HG03196 (cell line): ENCODE data around the gene MAPT.

ENCODE experiments used
- ATAC-seq: cut with Tn5 transposase; IDR thresholded peaks from one replicate; pipeline ENCODE4 v1.9.1; 2021; ENCODE audit not compliant: unreplicated experiment

Gene MAPT

GRCh38 chr17:45894022-45894784 is at the start of gene MAPT:
TSS of gene MAPT (plus strand) at chr17:45894554. CDS start at chr17:45962338, 67,784 bp downstream.
- peak; percentile 79 for ATAC-seq

DNA sequence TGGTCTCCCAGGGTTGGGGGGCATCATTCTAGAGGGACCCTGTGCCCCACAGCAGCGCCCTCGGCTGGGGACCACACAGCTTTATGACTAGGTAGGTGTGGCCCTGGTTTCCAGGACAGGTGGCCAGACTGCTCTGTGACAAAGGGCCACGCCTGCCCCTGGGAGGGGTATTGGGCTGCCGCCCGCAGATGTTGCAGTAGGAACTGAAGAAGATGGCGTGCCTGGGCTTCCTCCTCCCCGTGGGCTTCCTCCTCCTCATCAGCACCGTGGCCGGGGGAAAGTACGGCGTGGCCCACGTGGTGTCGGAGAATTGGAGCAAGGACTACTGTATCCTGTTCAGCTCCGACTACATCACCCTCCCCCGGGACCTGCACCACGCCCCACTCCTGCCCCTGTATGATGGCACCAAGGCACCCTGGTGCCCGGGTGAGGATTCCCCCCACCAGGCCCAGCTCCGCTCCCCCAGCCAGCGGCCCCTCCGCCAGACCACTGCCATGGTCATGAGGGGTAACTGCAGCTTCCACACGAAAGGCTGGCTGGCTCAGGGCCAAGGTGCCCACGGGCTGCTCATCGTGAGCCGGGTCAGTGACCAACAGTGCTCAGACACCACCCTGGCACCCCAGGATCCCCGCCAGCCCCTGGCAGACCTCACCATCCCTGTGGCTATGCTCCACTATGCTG is 49.5 kb upstream of the MAPT start, which contains the start of gene SPPL2C:
TSS of gene SPPL2C (plus strand) at position 187 of the 681 bp plus-strand sequence. CDS start at position 213, 26 bp downstream.
- no peak for ATAC-seq

GRCh38 chr17:45845376-45846185 is 48.8 kb upstream of the MAPT start:
- no peak for ATAC-seq

DNA sequence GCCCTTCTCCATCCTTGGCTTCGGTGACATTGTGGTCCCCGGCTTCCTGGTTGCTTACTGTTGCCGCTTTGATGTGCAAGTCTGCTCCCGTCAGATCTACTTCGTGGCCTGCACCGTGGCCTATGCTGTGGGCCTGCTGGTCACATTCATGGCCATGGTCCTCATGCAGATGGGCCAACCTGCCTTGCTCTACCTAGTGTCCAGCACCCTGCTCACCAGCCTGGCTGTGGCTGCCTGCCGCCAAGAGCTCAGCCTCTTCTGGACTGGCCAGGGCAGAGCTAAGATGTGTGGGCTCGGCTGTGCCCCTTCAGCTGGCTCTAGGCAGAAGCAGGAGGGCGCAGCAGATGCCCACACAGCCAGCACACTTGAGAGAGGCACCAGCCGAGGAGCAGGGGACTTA is 48.1 kb upstream of the MAPT start:
- ATAC-seq = no peak

GRCh38 chr17:45846646-45847045 is 47.7 kb upstream of the MAPT start:
- ATAC-seq = no peak

DNA sequence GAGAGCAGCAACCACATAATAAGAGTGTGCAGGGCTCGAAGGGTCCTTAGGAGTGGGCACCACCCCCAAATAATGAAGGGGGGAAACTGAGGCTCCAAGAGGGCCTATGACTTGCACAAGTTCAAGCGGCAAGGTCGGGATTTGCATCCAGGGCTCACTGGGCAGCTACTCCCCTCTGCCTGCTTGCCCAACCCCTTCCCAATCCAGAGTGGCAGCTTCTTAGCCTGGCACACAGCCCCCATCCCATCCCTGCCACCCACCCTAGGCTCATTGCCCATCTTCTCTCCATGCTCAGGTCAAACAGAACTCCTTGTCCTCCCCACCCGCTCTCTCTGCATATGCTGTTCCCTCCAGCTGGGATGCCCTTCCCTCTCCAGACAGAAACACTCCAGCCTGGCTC is 47.3 kb upstream of the MAPT start:
- ATAC-seq = no peak

GRCh38 chr17:45847747-45848146 is 46.6 kb upstream of the MAPT start:
- no peak for ATAC-seq

DNA sequence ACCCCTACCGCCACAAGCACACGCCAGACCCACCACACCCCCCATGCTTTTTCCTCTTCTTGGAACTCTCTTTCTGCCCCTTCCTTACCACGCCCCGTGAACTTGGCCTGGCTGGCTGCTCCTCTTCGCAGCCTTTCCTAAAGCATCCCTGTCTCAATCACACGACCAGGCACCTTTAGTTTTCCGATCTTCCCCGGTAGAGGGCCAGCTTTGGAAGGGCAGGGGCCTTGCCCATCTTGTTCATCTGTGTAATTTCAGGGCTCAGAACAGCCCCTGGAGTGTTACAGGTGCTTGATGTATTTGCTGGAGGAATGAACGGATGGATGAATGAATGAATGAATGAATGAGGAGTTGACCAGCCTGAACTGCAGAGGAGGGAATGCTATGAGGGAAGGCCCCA is 45.9 kb upstream of the MAPT start:
- no peak for ATAC-seq

- ATAC-seq = no peak
Observed at GRCh38 chr17:45848868-45849535, 45.4 kb upstream of the MAPT start.

GRCh38 chr17:45849536-45849990 is 44.8 kb upstream of the MAPT start:
- ATAC-seq = no peak

DNA sequence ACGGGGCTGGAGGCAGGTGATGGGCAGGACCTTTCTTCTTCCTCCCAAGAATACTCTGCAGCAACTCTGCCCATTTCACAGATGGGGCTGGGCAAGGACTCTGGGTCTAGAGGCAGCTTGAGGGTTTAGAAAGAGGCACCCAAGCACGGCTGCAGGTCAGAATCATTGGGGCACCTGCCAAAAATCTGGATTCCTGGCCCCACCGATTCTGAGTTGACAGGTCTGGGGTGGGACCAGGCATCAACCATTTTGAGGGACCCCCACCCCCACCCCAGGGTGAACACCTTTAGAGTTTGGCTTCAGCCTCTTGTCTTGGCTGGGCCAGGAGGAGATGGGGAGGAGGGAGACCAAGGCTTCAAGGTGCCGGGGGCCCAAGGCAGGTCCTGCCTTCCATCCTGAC is 44.3 kb upstream of the MAPT start:
- ATAC-seq = no peak

DNA sequence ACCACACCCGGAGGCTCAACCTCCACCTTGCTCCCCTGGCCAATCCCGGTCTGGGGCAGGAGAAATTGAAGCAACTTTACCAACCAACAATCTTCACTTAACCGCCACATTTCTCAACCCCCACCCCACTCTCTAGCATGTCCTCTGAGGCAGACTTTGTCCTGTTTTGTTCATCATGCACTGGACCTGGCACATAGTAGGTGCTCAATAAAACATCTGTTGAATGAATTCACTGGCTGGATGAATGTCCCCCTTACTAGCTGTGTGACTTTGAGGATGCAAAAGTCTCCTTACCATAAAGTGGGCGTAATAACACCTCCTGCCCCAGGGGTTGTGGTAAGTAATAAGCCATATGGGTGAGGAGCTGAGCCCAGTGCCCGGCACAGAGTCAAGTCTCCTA is 43.9 kb upstream of the MAPT start:
- ATAC-seq = no peak

DNA sequence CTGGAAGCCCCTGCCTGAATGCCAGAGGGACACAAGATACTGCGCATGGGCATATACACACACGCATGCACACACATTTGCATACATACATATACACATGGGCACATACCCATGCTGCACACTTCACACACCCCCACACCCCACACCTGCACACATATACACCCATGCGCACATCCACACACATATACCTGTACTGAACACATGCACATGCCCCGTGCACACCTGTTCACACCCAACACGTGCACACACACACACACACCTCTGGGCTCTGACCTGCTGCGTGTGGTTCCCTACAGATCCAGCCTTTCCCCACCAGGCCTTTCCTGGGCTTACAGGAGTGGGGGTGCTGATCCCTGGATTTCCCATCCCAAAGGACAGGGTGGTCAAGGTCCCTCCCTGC is 43.3 kb upstream of the MAPT start:
- no peak for ATAC-seq

DNA sequence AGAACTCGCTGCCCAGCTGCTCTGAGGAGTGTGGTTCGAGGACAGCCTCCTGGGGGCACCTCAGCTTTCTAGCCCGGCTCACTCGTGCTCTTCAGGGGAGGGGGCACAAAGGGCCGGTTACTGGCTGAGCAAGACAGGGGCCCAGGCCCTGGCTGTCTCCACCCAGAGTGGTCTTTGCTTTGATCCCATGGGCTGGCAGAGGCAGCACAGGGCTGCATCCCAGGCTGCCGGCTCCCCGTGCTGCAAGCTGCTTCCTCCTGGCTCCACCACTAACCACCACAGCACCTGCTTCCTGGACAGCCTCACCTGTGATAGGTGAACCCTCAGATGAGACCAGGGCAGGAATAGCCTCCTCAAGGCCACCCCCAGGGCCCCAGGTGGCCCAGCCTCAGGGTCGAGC is 42.9 kb upstream of the MAPT start:
- no peak for ATAC-seq

GRCh38 chr17:45851873-45852272 is 42.5 kb upstream of the MAPT start:
- no peak for ATAC-seq

- no peak for ATAC-seq
Observed at GRCh38 chr17:45852535-45853297, 41.6 kb upstream of the MAPT start.

- no peak for ATAC-seq
Observed at GRCh38 chr17:45854209-45854608, 40.1 kb upstream of the MAPT start.

- no peak for ATAC-seq
Observed at GRCh38 chr17:45855691-45856336, 38.5 kb upstream of the MAPT start.

DNA sequence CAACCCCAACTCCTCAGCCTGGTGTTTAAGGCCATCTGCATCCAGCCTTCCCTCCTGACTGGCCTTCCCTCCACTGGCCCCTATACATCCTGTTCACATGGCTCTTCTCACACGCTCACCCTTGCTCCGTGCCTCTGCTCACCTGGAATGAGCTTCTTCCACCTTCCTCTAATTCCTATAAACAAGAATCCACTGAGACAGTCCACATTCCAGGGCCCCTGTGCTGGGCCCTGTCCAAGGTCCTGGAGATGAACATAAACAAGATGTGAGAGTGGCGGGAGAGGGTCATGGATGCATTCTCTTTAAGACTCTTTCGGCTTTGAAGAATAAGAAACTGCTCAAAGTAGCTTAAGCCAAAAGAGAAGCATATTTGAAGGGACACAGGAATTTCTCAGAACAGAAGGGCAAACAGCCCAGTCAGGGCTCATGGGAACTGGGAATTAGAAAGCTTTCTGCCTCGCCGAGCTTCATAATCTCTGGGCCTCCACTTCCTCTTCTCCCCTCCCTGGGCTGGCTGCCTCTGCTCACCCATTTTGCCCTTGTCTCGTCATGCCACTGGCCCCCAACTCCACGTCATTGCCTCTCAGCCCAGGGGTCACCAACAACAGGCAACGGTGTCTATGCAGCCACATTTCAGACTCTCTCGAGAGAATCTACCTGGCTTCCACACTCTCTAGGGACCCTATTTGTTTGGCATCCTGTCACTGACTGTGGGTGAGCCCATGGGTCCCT is 36.2 kb upstream of the MAPT start:
- ATAC-seq = no peak
